Activated CD4-positive, alpha-beta T cell treated with anti-CD3 and anti-CD28 coated beads, Interleukin-2, amount 50 U/mL, for 1 hour (primary cell): ENCODE measurements around the gene ELAVL2.

Experiments
- DNase-seq: peaks from one replicate; pipeline ENCODE4 v3.0.0-alpha.2; 2020

Gene ELAVL2

GRCh38 chr9:23717505-23717904 is 108.5 kb downstream of the ELAVL2 start:
- no peak for DNase-seq

DNA sequence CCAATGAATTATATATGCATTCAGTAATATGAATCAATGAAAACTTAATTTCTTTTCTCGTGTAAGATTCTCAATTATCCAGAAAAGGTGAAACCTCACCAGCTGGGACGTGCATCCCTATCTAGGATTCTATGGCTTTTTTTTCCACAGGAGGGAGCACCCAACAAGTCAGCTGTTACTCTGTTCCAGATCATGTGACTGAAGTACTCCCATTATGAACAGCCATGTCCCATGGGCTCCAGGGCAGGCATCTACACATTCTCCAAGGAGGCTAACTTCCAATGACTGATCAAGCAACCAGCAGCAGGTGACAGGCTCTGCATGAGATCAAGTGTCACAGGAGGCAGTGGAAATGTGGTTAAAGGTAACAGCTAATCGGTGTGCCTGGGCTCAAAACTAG is 118.8 kb downstream of the ELAVL2 start:
- no peak for DNase-seq

GRCh38 chr9:23702311-23702922 is 123.6 kb downstream of the ELAVL2 start:
- DNase-seq, result no peak

DNA sequence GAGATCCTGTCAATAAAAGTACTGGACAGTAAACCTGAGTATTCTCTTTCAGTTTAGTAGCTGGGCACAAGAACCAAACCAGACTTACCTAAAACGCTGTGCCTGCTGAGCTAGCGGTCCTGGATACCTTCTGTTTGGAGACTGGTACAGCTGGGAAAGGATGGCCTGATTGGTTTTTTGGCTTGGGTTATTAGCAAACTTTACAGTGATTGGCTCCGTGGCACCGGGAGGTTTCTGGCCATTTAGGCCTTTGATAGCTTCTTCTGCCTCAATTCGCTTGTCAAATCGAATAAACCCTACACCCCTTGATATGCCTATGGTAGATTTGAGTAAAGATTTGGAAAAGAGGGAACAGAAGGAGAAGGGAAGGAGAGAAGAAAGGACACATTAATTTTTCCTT is 124.7 kb downstream of the ELAVL2 start:
- DNase-seq, result no peak

GRCh38 chr9:23700359-23700758 is 125.7 kb downstream of the ELAVL2 start:
- DNase-seq, result no peak

DNA sequence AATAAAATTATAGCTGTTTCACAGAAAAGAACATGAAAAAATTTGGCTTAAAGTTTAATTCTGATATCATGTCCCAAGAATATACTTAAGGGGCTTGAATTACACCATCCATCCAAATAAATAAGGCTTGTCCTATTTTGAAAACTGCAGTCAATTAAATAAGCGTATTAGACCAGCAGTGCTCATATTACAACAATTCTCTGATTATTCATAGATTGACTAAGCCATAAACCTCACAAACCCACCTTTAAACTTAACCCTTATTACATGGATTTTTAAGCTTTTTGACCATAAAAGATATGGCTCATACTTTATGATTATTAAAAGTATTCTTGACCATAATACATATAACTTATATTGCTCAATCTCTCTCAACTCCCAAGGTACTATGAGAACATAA is 127.9 kb downstream of the ELAVL2 start:
- no peak for DNase-seq

- DNase-seq, result no peak
Observed at GRCh38 chr9:23695572-23695971, 130.5 kb downstream of the ELAVL2 start.

DNA sequence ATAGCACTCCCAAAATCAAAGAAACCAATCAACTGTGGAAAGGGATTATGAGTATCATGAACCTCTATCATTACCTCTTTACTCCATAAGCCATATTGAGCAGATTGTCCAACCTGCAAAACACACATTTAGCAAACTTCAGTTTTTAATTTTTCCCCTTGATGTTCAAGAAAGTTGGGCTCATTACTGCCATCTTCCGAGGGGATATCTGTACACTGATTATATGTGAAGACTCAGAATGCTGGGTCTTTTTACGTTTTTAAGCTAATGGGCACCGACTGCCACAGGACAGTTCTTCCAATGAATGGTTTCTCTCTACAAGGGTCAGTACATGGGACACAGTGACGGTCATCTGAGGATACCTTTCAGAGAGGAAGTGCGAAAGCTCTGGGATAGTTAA is 132.7 kb downstream of the ELAVL2 start:
- DNase-seq, result no peak

DNA sequence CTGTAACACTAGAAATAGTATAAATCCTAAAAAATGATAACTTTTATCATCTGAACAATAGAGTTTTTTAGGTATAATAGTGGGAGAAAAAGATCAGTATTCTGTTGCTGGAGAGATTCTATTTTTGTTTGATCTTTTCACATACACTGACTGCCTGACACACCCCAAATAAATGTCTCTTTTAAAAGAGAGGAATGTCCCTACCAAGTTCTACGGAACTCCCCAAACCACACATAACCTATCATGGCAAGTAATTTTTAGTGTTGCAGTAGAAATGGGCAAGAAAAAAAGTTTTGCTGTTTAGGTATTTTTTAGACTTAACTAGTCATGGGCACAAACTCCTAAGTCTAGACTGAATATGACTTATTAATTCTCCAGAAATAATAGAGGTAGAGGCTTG is 139.1 kb downstream of the ELAVL2 start:
- no peak for DNase-seq

GRCh38 chr9:23686257-23686656 is 139.8 kb downstream of the ELAVL2 start:
- no peak for DNase-seq

DNA sequence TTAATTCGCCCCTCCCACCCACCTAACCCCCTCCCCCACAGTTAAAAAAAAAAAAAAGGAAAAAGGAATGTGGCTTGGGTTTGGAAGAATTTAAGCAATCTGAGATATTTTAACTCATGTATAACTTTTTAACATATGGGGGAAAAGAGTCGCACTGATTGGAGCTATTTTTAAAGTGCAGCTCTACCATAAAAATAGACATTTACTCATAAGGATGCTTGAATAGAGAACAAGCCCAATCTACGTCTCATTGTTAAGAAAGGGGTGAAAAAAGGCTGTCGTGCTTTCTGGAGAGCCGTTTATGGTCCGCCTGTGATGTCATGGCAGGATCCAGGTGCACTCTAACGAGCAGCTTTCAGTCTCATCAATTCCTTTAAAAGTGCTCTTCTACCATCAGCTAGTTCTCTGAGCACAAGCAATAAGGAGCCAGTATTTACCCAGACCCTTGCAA is 142.4 kb downstream of the ELAVL2 start:
- DNase-seq, result no peak

GRCh38 chr9:23682891-23683431 is 143.1 kb downstream of the ELAVL2 start:
- DNase-seq, result no peak

DNA sequence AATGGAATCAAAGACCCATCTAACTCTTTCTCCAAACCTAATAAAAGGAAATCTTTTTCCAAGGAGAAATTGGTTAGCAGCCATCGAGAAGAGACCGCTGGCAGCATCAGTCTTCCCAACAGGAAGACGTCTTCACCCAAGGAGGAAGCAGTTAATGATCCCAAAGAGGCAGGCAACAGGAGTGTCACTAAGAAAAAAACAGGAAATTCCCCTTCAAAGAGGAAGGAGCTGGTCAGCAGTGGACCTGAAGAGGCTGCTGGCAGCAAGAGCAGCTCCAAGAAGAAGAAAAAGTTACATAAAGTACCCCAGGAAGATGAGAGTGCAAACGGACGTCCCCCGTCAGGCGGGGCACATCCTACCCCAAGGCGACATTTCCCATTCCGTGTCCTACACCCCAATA is 143.7 kb downstream of the ELAVL2 start:
- no peak for DNase-seq

- DNase-seq, result no peak
Observed at GRCh38 chr9:23677446-23677845, 148.6 kb downstream of the ELAVL2 start.

DNA sequence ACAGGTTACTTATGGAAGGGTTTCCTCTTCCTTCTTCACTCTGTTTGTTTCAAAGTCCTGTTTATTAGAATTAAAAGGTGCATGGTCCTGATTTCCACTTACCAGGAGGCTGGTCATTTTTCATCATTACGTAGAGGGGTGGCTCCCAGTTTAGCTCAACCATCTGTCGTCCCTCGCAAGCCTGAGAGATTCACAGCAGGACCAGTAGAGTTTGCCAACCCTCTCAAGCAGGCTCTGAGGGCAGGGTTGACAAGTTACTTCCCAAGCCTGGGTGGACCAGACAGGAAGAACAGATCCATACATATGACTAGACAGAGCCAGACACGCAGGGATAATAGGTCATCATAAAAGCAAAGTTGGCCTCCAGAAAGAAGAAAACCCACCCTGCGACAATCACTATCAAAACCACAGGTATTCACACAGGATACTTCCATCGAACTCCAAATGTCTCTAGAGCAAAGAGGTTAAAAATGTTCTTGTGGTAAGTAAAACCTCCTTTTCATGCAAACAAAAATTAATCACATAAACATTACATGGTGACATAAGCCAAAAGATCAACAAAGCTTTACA is 151.9 kb downstream of the ELAVL2 start:
- DNase-seq, result no peak

DNA sequence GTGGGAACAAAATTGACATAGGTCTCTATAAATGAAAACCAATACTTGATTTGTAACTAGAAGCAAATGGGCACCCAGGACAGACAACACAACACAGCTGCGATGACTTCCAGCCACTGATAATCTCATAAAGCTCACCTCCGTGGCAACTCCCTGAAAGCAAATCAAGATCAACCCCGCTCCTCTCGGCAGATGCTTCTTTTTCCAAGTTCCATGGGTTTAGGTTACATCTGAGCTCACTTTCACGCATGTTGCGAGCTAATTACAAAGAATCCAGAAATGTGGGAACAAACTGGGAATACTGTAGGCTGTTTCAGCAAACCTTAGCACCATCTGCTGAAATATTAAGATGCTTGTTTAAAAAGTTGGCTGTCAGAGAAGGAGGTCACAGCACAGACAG is 153.9 kb downstream of the ELAVL2 start:
- DNase-seq, result no peak

- no peak for DNase-seq
Observed at GRCh38 chr9:23669776-23670175, 156.3 kb downstream of the ELAVL2 start.

GRCh38 chr9:23665635-23666034 is 160.4 kb downstream of the ELAVL2 start:
- DNase-seq, result no peak

- no peak for DNase-seq
Observed at GRCh38 chr9:23665051-23665450, 161.0 kb downstream of the ELAVL2 start.

DNA sequence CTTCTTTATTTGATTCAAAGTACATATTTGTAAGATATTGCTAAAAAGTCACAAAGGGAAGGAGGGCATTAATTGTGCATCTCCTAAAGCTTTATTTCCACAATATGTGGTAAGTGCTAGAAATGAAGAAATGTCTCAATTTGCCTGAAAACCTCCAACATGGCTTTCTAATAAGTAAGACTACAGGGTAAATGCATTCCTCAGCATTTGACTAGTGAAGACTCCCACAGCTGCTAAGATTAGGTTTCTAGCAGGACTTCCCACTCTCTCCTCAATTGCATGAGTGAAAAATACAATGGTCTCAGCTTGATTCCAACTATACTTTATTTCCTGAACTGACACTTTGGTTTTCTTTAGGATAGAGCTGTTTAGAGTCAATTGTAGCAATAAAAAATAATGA is 162.1 kb downstream of the ELAVL2 start:
- DNase-seq, result no peak

DNA sequence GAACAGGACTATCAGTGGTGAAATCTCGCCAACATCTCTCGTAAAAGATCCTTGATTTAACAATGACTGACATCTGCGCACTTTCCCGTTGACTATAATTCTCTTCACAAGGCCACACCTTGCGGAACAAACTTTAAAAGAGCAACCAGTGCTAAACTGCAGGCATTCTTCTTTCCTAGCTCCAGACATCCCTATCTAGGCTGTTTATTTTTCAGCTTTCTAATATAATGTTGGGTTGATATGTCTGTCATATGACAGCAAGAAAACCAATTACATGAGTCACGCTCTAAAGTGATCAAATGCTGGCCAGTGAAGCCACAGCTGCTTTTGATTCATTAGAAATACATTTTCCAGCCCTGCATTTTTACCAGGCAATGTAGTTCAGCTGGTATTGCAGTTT is 162.5 kb downstream of the ELAVL2 start:
- DNase-seq, result no peak

- no peak for DNase-seq
Observed at GRCh38 chr9:23663125-23663524, 162.9 kb downstream of the ELAVL2 start.

DNA sequence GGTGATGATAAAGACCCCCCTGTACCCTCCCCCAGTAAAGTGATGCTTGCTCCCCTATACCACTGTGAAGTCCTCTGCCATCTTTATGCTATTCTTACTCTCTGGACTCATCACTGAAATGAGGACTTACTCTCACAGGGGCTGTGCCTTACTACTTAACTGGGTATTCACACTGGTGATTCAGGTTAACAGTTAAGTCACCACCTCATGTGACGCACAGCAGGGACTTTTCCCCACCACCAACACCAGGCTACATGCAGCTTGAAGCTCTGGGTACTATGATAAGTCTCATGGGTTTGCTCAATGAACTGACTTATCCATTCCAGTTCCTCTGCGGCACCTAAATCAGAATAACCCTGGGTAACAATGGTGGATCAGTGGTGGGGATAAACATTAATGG is 163.7 kb downstream of the ELAVL2 start:
- DNase-seq, result no peak

DNA sequence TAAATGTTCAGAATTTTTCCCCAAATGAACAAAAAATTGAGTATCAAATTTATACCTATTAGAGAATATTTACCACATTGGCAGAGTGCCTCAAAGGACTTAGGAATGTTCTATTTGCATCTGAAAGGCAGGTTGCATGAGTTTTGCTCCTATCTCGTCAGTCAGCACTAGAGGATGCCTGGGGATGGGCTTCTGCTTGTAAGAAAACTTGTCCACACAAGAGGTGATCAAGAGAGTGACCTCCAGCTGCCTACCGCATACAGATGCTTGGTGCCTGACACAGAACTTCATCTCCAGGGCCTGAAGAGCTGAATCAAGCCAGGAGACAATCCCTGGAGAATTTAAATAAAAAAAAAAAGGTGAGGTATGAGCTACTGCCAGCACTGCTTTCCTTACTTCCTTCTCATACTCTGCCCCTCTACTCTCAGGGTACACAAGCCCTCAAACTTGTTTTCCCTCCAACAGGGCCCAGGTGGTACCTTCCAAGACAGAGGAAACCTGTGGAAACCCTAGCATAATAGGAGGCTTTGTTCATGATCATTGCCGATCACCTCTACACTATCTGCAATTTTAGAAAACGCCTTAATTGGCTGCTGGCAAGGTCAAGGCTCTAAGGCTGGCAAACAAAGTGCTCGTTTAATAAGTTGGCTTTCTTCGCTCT is 166.6 kb downstream of the ELAVL2 start:
- DNase-seq, result no peak
